ENCODE results near the gene DLGAP4.

GRCh38 chr20:36391456-36391855, 85.3 kb downstream of the DLGAP4 start:
- TF ChIP-seq POLR2A (IDR thresholded peaks at IDR 0.05): no peak
- no peak for TF ChIP-seq CTCF (IDR thresholded peaks at IDR 0.05)
- TF ChIP-seq EP300 (IDR thresholded peaks at IDR 0.05; ENCODE audit: low read depth): no peak
- no peak for TF ChIP-seq POLR2AphosphoS5 (IDR thresholded peaks at IDR 0.05)
